ENCODE data around the gene RBP7. TPM values are rescaled to one million over a fixed set of nuclear protein-coding genes. Genes with fewer than 3 reads are reported as not detected.

The RBP7 gene
- total and polyA plus RNA-seq, 12 donors = 15.5 to 106 (median 27.9) TPM

DNA sequence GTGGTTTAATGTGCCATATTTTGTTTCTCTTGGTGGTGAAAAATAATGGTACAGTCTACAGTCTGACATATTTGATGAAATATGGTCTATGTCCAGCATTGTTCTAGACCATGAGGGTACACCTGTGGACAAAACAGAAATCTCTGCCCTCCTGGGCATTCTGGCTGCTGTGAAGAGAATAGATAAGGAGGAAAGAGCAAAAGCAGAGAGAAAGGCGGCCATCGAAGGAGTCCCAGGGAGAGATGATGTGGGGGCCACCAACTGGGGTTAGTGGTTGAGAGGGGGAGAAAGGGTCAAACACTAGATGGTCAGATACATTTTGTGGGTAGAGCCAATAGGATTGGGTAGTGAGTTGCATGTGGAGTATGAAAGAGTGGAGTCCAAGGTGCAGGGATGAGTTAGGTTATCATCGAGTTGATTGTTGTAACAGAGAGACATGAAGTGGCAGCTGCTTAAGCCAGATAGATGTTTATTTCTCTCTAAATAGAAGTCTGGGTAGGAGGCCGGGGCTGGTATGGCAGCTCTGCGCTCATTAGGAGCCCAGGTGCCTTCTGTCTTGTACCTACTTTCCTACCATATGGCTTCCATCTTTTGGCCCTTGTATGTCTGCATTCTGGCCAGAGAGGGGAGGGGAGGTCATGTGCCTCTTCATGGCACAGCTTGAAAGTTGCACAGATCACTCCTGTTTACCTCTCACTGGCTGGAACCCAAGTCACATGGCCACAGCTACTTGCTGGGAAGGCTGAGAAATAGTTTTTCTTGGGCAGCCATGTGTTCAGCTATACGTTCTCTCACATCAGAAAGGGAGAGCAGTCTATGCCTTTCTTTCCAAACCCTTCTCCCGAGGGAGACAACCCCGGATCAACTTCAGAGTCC, 48.7 kb downstream of the RBP7 start:
- Histone ChIP-seq H3K4me3 (no peak overlapping the region), H3K9me3 (no peaks in the 10 kb centered on the region), H3K27ac (peak overlapping the region in 7 of 10 donors; percentile 18 to 67 (median 23)), H3K36me3 (peaks cover 0 to 64% (median 6%) of the 10 kb centered on the region in 9 donors), H3K4me1 (peaks cover 4 to 54% (median 38%) of the 10 kb centered on the region in 9 donors), H3K27me3 (no peaks in the 10 kb centered on the region)
- TF ChIP-seq, protein P1, sequence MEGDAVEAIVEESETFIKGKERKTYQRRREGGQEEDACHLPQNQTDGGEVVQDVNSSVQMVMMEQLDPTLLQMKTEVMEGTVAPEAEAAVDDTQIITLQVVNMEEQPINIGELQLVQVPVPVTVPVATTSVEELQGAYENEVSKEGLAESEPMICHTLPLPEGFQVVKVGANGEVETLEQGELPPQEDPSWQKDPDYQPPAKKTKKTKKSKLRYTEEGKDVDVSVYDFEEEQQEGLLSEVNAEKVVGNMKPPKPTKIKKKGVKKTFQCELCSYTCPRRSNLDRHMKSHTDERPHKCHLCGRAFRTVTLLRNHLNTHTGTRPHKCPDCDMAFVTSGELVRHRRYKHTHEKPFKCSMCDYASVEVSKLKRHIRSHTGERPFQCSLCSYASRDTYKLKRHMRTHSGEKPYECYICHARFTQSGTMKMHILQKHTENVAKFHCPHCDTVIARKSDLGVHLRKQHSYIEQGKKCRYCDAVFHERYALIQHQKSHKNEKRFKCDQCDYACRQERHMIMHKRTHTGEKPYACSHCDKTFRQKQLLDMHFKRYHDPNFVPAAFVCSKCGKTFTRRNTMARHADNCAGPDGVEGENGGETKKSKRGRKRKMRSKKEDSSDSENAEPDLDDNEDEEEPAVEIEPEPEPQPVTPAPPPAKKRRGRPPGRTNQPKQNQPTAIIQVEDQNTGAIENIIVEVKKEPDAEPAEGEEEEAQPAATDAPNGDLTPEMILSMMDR (IDR thresholded peaks at IDR 0.05) = no peak
- WGBS, 2 donors = 70 to 71% methylated on average over 8 of the region's 8 CpGs
- peak in 6 of 8 donors; percentile 16 to 45 (median 38) for ATAC-seq
- intact Hi-C loops (cut with DNase I) = loop anchor here in 1 of 10 donors (5.0 kb wide), 1 partner anchor 62 kb away; no protein-coding TSS in a partner anchor
- no peak for DNase-seq

GRCh38 chr1:10046356-10047085, 49.5 kb downstream of the RBP7 start:
- whole genome bisulfite sequencing, 2 donors = 64 to 69% methylated on average over 8 of the region's 8 CpGs
- Histone ChIP-seq H3K27me3 (no peaks in the 10 kb centered on the region), H3K9me3 (no peaks in the 10 kb centered on the region), H3K36me3 (peaks cover 0 to 63% (median 6%) of the 10 kb centered on the region in 9 donors), H3K4me3 (no peak overlapping the region), H3K4me1 (peaks cover 4 to 62% (median 38%) of the 10 kb centered on the region in 9 donors), H3K27ac (peak overlapping the region in 7 of 10 donors; percentile 18 to 67 (median 23))
- intact Hi-C loops (cut with DNase I) = loop anchor here in 1 of 10 donors (5.0 kb wide), 1 partner anchor 61 kb away; no protein-coding TSS in a partner anchor
- no peak for DNase-seq
- TF ChIP-seq, protein P1 (IDR thresholded peaks at IDR 0.05) = no peak
- peak; percentile 43 to 84 (median 78) for ATAC-seq

DNA sequence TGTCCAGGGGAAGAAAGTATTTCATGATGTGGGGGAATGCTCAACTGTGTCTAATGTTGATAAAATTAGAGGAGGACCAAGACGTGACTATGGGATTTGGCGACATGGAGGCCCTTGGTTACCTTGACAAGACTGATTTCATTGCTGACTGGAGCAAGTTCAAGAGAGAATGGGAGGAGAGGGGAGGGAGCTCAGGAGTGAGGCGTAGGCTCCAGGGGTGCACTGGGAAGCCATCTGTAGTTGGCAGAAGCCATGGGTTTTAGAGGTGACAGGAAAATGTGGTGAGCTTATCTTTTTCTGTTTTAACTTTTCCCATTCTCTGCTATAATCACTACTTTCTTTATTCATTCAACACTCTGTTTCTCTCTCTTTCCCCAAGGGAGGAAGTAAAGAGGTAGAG, 51.6 kb downstream of the RBP7 start:
- no peaks in the 10 kb centered on the region for H3K27me3 ChIP-seq
- TF ChIP-seq, protein P1 (IDR thresholded peaks at IDR 0.05) = no peak
- ATAC-seq (no peak), DNase-seq (no peak)
- WGBS, 2 donors = 92 to 93% methylated on average over 3 of the region's 3 CpGs
- peaks cover 9 to 74% (median 38%) of the 10 kb centered on the region in 9 donors for H3K4me1 ChIP-seq
- H3K36me3 ChIP-seq = peaks cover 0 to 58% (median 0%) of the 10 kb centered on the region in 9 donors
- no peak overlapping the region for H3K27ac ChIP-seq
- H3K4me3 ChIP-seq = no peak overlapping the region
- intact Hi-C loops (cut with DNase I) = loop anchor here in 1 of 10 donors (5.0 kb wide), 1 partner anchor 59 kb away; no protein-coding TSS in a partner anchor
- no peaks in the 10 kb centered on the region for H3K9me3 ChIP-seq

DNA sequence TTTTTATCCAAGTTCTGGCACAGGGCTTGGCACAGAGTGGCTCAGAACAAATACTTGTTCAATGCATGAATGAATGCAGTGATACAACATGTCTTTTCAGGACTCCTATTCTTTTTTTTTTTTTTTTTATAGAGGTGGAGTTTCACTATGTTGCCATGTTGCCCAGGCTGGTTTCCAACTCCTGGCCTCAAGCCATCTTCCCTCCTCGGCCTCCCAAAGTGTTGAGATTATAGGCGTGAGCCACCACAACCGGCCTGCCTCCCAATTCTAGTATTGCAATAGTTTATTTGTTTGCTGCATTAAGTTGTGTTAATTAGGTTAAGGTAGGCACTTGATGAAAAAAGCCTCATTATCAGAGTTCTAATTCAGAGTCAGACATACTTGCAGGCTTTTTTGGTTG, 53.6 kb downstream of the RBP7 start:
- Histone ChIP-seq H3K36me3 (peaks cover 0 to 45% (median 0%) of the 10 kb centered on the region in 9 donors), H3K4me1 (peaks cover 9 to 72% (median 31%) of the 10 kb centered on the region in 9 donors), H3K27me3 (no peaks in the 10 kb centered on the region), H3K9me3 (no peaks in the 10 kb centered on the region), H3K27ac (no peak overlapping the region), H3K4me3 (no peak overlapping the region)
- ATAC-seq (no peak), DNase-seq (no peak)
- TF ChIP-seq, protein P1 (IDR thresholded peaks at IDR 0.05) = no peak
- intact Hi-C loops (cut with DNase I) = no loop called here
- 59 to 66% methylated on average over 3 of the region's 3 CpGs for WGBS, 2 donors
